Measurements from ENCODE around the gene MAPK8.

DNA sequence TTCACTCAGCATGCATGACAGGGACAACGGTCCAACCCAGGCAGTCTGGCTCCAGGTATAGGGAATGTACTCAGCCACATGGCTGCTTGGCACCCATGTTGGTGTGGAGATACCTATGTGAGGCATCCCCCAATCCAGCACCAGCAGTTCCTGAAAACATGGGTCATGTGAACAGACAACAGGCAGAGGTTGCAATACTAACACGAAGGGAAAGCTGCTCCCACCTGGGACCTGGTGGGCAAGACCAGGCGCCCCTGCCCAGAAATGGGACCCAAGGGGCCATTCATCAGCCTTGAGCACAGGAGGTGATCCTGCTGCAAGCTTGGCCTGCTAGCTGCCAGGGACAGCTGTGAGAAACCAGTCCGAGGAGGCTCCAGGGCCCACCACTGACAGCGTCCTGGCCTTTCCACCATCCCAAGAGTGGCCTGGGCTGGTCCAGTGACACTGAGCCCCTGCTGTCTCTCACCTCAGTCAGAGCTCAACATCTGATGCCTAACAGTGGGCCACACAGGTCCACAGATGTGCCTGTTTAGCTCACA lies 156.1 kb downstream of the MAPK8 start:
- no peak for TF ChIP-seq ZNF232 (CRISPR knock-in tag; IDR thresholded peaks at IDR 0.05)
- TF ChIP-seq EGR1 (conservative IDR thresholded peaks at IDR 0.05), result no peak
- TF ChIP-seq, protein P1, sequence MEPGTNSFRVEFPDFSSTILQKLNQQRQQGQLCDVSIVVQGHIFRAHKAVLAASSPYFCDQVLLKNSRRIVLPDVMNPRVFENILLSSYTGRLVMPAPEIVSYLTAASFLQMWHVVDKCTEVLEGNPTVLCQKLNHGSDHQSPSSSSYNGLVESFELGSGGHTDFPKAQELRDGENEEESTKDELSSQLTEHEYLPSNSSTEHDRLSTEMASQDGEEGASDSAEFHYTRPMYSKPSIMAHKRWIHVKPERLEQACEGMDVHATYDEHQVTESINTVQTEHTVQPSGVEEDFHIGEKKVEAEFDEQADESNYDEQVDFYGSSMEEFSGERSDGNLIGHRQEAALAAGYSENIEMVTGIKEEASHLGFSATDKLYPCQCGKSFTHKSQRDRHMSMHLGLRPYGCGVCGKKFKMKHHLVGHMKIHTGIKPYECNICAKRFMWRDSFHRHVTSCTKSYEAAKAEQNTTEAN (CRISPR knock-in tag; IDR thresholded peaks at IDR 0.05), result no peak
- TF ChIP-seq, protein P2, sequence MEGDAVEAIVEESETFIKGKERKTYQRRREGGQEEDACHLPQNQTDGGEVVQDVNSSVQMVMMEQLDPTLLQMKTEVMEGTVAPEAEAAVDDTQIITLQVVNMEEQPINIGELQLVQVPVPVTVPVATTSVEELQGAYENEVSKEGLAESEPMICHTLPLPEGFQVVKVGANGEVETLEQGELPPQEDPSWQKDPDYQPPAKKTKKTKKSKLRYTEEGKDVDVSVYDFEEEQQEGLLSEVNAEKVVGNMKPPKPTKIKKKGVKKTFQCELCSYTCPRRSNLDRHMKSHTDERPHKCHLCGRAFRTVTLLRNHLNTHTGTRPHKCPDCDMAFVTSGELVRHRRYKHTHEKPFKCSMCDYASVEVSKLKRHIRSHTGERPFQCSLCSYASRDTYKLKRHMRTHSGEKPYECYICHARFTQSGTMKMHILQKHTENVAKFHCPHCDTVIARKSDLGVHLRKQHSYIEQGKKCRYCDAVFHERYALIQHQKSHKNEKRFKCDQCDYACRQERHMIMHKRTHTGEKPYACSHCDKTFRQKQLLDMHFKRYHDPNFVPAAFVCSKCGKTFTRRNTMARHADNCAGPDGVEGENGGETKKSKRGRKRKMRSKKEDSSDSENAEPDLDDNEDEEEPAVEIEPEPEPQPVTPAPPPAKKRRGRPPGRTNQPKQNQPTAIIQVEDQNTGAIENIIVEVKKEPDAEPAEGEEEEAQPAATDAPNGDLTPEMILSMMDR (IDR thresholded peaks at IDR 0.05 in 2 of 3, conservative IDR thresholded peaks at IDR 0.05 in 1 of 3; ENCODE audit: insufficient read depth in 2 of 3, low read depth in 1 of 3, low read length in 3 of 3), result no peak

All from K562 (cell line).